Panc1 (cell line): ENCODE results near the gene LPP.

Source experiments
- POLR2AphosphoS5 ChIP-seq: IDR thresholded peaks from 2 replicates; pipeline ENCODE4 v1.6.1; 2012; ENCODE audit warnings: mild to moderate bottlenecking, low read depth, low read length, moderate library complexity
- SIN3A ChIP-seq: IDR thresholded peaks from 2 replicates; pipeline ENCODE4 v1.6.1; 2012; ENCODE audit warnings: low read depth, mild to moderate bottlenecking, low read length, moderate library complexity, borderline replicate concordance; ENCODE audit not compliant: insufficient read depth
- TCF7L2 ChIP-seq: IDR thresholded peaks from 2 replicates; pipeline ENCODE4 v1.6.1; 2011; ENCODE audit warnings: mild to moderate bottlenecking, low read depth, low read length, inconsistent platforms
- TF ChIP-seq, protein P1 (sequence below): fragments of 450-650 bp; IDR thresholded peaks from 2 replicates; pipeline ENCODE4 v1.5.1; 2017; ENCODE audit warnings: mild to moderate bottlenecking
- TF ChIP-seq, protein P2 (sequence below), 2 experiments: IDR thresholded peaks; 2 replicates each; pipeline ENCODE4 v1.6.1; 2011 to 2012; ENCODE audit warnings: low read depth in 2 of 2, control low read depth in 1 of 2, low read length in 1 of 2, mild to moderate bottlenecking in 1 of 2, moderate library complexity in 1 of 2; ENCODE audit not compliant: insufficient read depth in 1 of 2

DNA sequence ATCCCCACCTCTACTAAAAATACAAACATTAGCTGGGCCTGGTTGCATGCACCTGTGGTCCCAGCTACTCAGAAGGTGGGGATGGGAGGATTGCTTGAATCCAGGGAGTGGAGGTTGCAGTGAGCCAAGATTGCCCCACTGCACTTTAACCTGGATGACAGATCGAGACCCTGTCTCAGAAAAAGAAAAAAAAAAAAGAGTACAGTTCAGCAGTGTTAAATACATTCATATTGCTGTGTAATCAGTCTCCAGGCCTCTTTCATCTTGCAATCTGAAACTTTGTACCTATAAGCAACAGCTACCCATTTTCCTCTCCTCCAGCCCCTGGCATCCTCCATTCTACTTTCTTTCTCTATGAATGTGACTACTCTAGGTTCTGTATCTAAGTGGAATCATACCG lies 61.2 kb downstream of the LPP start:
- TF ChIP-seq, protein P1, sequence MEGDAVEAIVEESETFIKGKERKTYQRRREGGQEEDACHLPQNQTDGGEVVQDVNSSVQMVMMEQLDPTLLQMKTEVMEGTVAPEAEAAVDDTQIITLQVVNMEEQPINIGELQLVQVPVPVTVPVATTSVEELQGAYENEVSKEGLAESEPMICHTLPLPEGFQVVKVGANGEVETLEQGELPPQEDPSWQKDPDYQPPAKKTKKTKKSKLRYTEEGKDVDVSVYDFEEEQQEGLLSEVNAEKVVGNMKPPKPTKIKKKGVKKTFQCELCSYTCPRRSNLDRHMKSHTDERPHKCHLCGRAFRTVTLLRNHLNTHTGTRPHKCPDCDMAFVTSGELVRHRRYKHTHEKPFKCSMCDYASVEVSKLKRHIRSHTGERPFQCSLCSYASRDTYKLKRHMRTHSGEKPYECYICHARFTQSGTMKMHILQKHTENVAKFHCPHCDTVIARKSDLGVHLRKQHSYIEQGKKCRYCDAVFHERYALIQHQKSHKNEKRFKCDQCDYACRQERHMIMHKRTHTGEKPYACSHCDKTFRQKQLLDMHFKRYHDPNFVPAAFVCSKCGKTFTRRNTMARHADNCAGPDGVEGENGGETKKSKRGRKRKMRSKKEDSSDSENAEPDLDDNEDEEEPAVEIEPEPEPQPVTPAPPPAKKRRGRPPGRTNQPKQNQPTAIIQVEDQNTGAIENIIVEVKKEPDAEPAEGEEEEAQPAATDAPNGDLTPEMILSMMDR, result no peak
- TF ChIP-seq SIN3A, result no peak
- TF ChIP-seq POLR2AphosphoS5, result no peak
- TF ChIP-seq TCF7L2, result no peak
- TF ChIP-seq, protein P2, sequence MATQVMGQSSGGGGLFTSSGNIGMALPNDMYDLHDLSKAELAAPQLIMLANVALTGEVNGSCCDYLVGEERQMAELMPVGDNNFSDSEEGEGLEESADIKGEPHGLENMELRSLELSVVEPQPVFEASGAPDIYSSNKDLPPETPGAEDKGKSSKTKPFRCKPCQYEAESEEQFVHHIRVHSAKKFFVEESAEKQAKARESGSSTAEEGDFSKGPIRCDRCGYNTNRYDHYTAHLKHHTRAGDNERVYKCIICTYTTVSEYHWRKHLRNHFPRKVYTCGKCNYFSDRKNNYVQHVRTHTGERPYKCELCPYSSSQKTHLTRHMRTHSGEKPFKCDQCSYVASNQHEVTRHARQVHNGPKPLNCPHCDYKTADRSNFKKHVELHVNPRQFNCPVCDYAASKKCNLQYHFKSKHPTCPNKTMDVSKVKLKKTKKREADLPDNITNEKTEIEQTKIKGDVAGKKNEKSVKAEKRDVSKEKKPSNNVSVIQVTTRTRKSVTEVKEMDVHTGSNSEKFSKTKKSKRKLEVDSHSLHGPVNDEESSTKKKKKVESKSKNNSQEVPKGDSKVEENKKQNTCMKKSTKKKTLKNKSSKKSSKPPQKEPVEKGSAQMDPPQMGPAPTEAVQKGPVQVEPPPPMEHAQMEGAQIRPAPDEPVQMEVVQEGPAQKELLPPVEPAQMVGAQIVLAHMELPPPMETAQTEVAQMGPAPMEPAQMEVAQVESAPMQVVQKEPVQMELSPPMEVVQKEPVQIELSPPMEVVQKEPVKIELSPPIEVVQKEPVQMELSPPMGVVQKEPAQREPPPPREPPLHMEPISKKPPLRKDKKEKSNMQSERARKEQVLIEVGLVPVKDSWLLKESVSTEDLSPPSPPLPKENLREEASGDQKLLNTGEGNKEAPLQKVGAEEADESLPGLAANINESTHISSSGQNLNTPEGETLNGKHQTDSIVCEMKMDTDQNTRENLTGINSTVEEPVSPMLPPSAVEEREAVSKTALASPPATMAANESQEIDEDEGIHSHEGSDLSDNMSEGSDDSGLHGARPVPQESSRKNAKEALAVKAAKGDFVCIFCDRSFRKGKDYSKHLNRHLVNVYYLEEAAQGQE (IDR thresholded peaks at IDR 0.05; ENCODE audit: insufficient read depth in 1 of 2, low read depth in 2 of 2, low read length in 1 of 2), result no peak
